ENCODE data around the gene CALHM3.

DNA sequence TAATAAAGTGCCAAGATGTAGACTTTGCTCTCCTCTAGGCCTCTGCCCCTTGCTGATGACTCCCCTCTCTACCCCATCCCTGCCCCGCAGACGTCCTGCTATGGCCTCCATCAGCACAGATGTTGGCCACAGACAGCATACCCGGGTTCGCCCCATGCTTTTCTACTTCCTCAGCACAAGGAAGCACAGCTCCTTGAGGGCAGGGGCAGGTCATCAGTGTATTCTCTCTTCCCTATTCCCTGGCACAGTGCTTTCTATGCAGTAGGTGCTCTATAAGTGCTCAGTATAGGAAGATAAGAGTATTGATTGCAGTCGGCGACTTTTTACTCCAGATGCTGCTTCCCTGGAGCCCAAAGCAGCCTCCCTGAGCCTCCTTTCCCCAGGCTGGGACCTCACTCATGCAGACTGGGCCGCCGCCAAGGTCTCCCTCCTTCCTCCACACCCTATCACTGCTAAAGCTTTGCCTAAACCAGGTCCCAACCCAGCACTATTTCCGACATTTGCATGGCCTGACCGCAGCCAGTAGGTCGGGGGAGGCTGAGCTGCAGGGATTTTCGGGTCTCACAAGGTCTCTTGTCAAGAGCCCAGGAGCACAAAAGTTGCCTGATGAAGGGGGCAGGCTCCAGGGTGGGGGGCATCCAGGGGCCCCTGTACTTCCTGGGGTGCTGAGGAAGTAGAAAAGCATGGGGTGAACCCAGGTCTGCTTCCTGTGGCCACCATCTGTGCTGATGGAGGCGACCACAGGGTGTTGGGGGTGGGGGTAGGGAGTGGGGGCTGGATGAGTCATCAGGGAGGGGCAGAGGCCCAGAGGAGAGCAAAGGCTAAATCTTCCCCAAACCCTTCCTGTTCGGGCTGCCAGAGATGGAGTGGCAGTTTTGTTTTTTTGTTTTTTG, 8.0 kb downstream of the CALHM3 start:
- TF ChIP-seq POLR2A (IDR thresholded peaks at IDR 0.05), result no peak
- no peak for TF ChIP-seq CTCF (IDR thresholded peaks at IDR 0.05)
- peak in 1 of 2 donors; percentile 34 for TF ChIP-seq POLR2AphosphoS5 (IDR thresholded peaks at IDR 0.05; ENCODE audit: insufficient read depth in 1 of 2, low read depth in 1 of 2)
